ENCODE measurements around the gene UGT3A1. TPM values are rescaled to one million over a fixed set of nuclear protein-coding genes. Genes with fewer than 3 reads are reported as not detected.

The UGT3A1 gene
- total RNA-seq, 1 experiment from 2014 or later: not detected

- ChIA-PET CTCF (no interaction called here), POLR2A (no interaction called here)
- Mint-ChIP-seq H3K9me3 (ENCODE audit: unreplicated experiment) (no peaks in the 10 kb centered on the region), H3K27me3 (ENCODE audit: insufficient read depth, unreplicated experiment) (peaks cover 30% of the 10 kb centered on the region), H3K36me3 (ENCODE audit: insufficient read depth, unreplicated experiment) (no peaks in the 10 kb centered on the region), H3K4me3 (ENCODE audit: unreplicated experiment) (no peak overlapping the region), H3K4me1 (ENCODE audit: low read depth, unreplicated experiment) (no peaks in the 10 kb centered on the region), H3K27ac (ENCODE audit: unreplicated experiment) (no peak overlapping the region)
- no peaks in the 10 kb centered on the region for H3K36me3 ChIP-seq (ENCODE audit: control insufficient read depth, insufficient read depth, low read length)
- TF ChIP-seq CTCF (IDR thresholded peaks at IDR 0.05; ENCODE audit: insufficient read depth in 1 of 2, low read depth in 1 of 2, low read length in 1 of 2, severe bottlenecking in 1 of 2, unreplicated experiment in 1 of 2): no peak
- intact Hi-C loops (cut with micrococcal nuclease; ENCODE audit: unreplicated experiment): no loop called here
- no peak overlapping the region for H3K4me3 ChIP-seq (ENCODE audit: low read depth, low read length)
- no peak for DNase-seq
- no peaks in the 10 kb centered on the region; the same call in none of the 2 replicates for H3K27me3 ChIP-seq (replicated peaks; ENCODE audit: control insufficient read depth, insufficient read depth, low read length)
- no peaks in the 10 kb centered on the region for H3K9me3 ChIP-seq
- no TSS peak for BruUV-seq (replicated peaks)
- H3K4me1 ChIP-seq: no peaks in the 10 kb centered on the region
These were observed 37.0 kb downstream of the UGT3A1 start for GRCh38 chr5:35954175-35954574.

- Mint-ChIP-seq H3K4me3 (ENCODE audit: unreplicated experiment) (no peak overlapping the region), H3K4me1 (ENCODE audit: low read depth, unreplicated experiment) (no peaks in the 10 kb centered on the region), H3K27ac (ENCODE audit: unreplicated experiment) (no peak overlapping the region), H3K36me3 (ENCODE audit: insufficient read depth, unreplicated experiment) (no peaks in the 10 kb centered on the region), H3K27me3 (ENCODE audit: insufficient read depth, unreplicated experiment) (peaks cover 20% of the 10 kb centered on the region), H3K9me3 (ENCODE audit: unreplicated experiment) (no peaks in the 10 kb centered on the region)
- no TSS peak for BruUV-seq (replicated peaks)
- intact Hi-C loops (cut with micrococcal nuclease; ENCODE audit: unreplicated experiment): no loop called here
- no peak for TF ChIP-seq CTCF (IDR thresholded peaks at IDR 0.05; ENCODE audit: insufficient read depth in 1 of 2, low read depth in 1 of 2, low read length in 1 of 2, severe bottlenecking in 1 of 2, unreplicated experiment in 1 of 2)
- H3K4me3 ChIP-seq (ENCODE audit: low read depth, low read length): no peak overlapping the region
- no peaks in the 10 kb centered on the region for H3K27me3 ChIP-seq (replicated peaks; ENCODE audit: control insufficient read depth, insufficient read depth, low read length)
- ChIA-PET CTCF (no interaction called here), POLR2A (no interaction called here)
- H3K4me1 ChIP-seq: no peaks in the 10 kb centered on the region
- no peak for DNase-seq
- peaks cover 5% of the 10 kb centered on the region; the same call in 1 of the 2 replicates for H3K9me3 ChIP-seq
- no peaks in the 10 kb centered on the region for H3K36me3 ChIP-seq (ENCODE audit: control insufficient read depth, insufficient read depth, low read length)
These were observed 44.1 kb downstream of the UGT3A1 start for GRCh38 chr5:35947085-35947484.

- intact Hi-C loops (cut with micrococcal nuclease; ENCODE audit: unreplicated experiment): no loop called here
- Histone ChIP-seq H3K9me3 (peaks cover under 1% of the 10 kb centered on the region; the same call in 1 of the 2 replicates), H3K27me3 (replicated peaks; ENCODE audit: control insufficient read depth, insufficient read depth, low read length) (no peaks in the 10 kb centered on the region), H3K4me1 (no peaks in the 10 kb centered on the region), H3K4me3 (ENCODE audit: low read depth, low read length) (no peak overlapping the region), H3K36me3 (ENCODE audit: control insufficient read depth, insufficient read depth, low read length) (no peaks in the 10 kb centered on the region)
- H3K9me3 Mint-ChIP-seq (ENCODE audit: unreplicated experiment): no peaks in the 10 kb centered on the region
- BruUV-seq (replicated peaks): no TSS peak
- peaks cover 5% of the 10 kb centered on the region for H3K27me3 Mint-ChIP-seq (ENCODE audit: insufficient read depth, unreplicated experiment)
- H3K27ac Mint-ChIP-seq (ENCODE audit: unreplicated experiment): no peak overlapping the region
- no peaks in the 10 kb centered on the region for H3K4me1 Mint-ChIP-seq (ENCODE audit: low read depth, unreplicated experiment)
- H3K4me3 Mint-ChIP-seq (ENCODE audit: unreplicated experiment): no peak overlapping the region
- POLR2A ChIA-PET: no interaction called here
- H3K36me3 Mint-ChIP-seq (ENCODE audit: insufficient read depth, unreplicated experiment): no peaks in the 10 kb centered on the region
- TF ChIP-seq CTCF (IDR thresholded peaks at IDR 0.05; ENCODE audit: insufficient read depth in 1 of 2, low read depth in 1 of 2, low read length in 1 of 2, severe bottlenecking in 1 of 2, unreplicated experiment in 1 of 2): no peak
- CTCF ChIA-PET: no interaction called here
- DNase-seq: no peak
These were observed 51.6 kb downstream of the UGT3A1 start for GRCh38 chr5:35939639-35940038.

Measured in Caco-2 (cell line).